Right renal cortex interstitium (tissue), 3 donors: Measurements from ENCODE around the gene TMEM203. TPM values are rescaled to one million over a fixed set of nuclear protein-coding genes. Genes with fewer than 3 reads are reported as not detected.

Experiments
- polyA plus RNA-seq, 3 donors: library from polyadenylated mRNA; unstranded; fragments of 120-200 nt; gene quantifications; one replicate each; pipeline ENCODE4 v1.2.1, GENCODE V29; 2013; ENCODE audit not compliant: insufficient read length in 3 of 3

Gene TMEM203
- polyA plus RNA-seq, 3 donors: 39.7 to 44.3 (median 42.6) TPM

Other genes with a start within 250 kb of the TMEM203 start
- gene PTGDS, start 228.1 kb downstream of the TMEM203 start, polyA plus RNA-seq: 10 to 100 TPM; 20.9 to 29.3 (median 25.4) TPM
- under 1 TPM; 0.03 to 0.23 (median 0.12) TPM for gene LCNL1, start 222.7 kb downstream of the TMEM203 start, polyA plus RNA-seq
- 10 to 100 TPM; 22.3 to 27.0 (median 24.4) TPM for gene PAXX, start 213.2 kb downstream of the TMEM203 start, polyA plus RNA-seq
- under 1 TPM in 2 of 3 donors, not detected in 1; 0.36 to 0.38 TPM for gene CLIC3, start 209.1 kb downstream of the TMEM203 start, polyA plus RNA-seq
- 10 to 100 TPM; 42.0 to 49.0 (median 46.3) TPM for gene ABCA2, start 177.4 kb downstream of the TMEM203 start, polyA plus RNA-seq
- gene FUT7, start 173.6 kb downstream of the TMEM203 start, polyA plus RNA-seq: under 1 TPM in 1 of 3 donors, not detected in 2; 0.06 TPM
- 10 to 100 TPM; 16.3 to 20.1 (median 18.7) TPM for gene NPDC1, start 159.5 kb downstream of the TMEM203 start, polyA plus RNA-seq
- gene ENTPD2, start 151.6 kb downstream of the TMEM203 start, polyA plus RNA-seq: 1 to 10 TPM; 2.9 to 3.9 (median 3.3) TPM
- gene SAPCD2, start 135.1 kb downstream of the TMEM203 start, polyA plus RNA-seq: 1 to 10 TPM; 5.4 to 6.2 (median 5.9) TPM
- 1 to 10 TPM; 3.5 to 5.4 (median 3.8) TPM for gene UAP1L1, start 128.1 kb downstream of the TMEM203 start, polyA plus RNA-seq
- 10 to 100 TPM; 43.6 to 48.3 (median 47.0) TPM for gene MAN1B1, start 118.7 kb downstream of the TMEM203 start, polyA plus RNA-seq
- 10 to 100 TPM; 11.8 to 19.8 (median 11.9) TPM for gene DPP7, start 90.9 kb downstream of the TMEM203 start, polyA plus RNA-seq
- not detected for gene GRIN1, start 66.5 kb downstream of the TMEM203 start, polyA plus RNA-seq
- not detected for gene LRRC26, start 35.6 kb downstream of the TMEM203 start, polyA plus RNA-seq
- not detected for gene TMEM210, start 33.6 kb downstream of the TMEM203 start, polyA plus RNA-seq
- gene ANAPC2, start 17.1 kb downstream of the TMEM203 start, polyA plus RNA-seq: 10 to 100 TPM; 29.1 to 34.5 (median 31.9) TPM
- 10 to 100 TPM; 41.4 to 52.2 (median 43.2) TPM for gene SSNA1, start 17.0 kb downstream of the TMEM203 start, polyA plus RNA-seq
- 10 to 100 TPM; 12.8 to 15.5 (median 13.2) TPM for gene TPRN, start 4.9 kb downstream of the TMEM203 start, polyA plus RNA-seq
- 1 to 10 TPM; 7.6 to 8.2 (median 8.2) TPM for gene NDOR1, start 52 bp upstream of the TMEM203 start, polyA plus RNA-seq
- gene RNF208, start 16.6 kb upstream of the TMEM203 start, polyA plus RNA-seq: 1 to 10 TPM; 5.1 to 7.2 (median 5.2) TPM
- gene CYSRT1, start 19.5 kb upstream of the TMEM203 start, polyA plus RNA-seq: 1 to 10 TPM; 3.1 to 6.6 (median 5.6) TPM
- 1 to 10 TPM; 3.0 to 8.0 (median 4.6) TPM for gene RNF224, start 21.9 kb upstream of the TMEM203 start, polyA plus RNA-seq
- 1 to 10 TPM; 2.8 to 6.0 (median 5.2) TPM for gene SLC34A3, start 25.3 kb upstream of the TMEM203 start, polyA plus RNA-seq
- 100 to 1,000 TPM; 332 to 418 (median 352) TPM for gene TUBB4B, start 35.6 kb upstream of the TMEM203 start, polyA plus RNA-seq
- 1 to 10 TPM in 2 of 3 donors, under 1 TPM in 1; 0.75 to 1.6 (median 1.1) TPM for gene STPG3, start 45.6 kb upstream of the TMEM203 start, polyA plus RNA-seq
- 10 to 100 TPM; 45.5 to 54.0 (median 51.3) TPM for gene NELFB, start 49.7 kb upstream of the TMEM203 start, polyA plus RNA-seq
- gene TOR4A, start 72.1 kb upstream of the TMEM203 start, polyA plus RNA-seq: 1 to 10 TPM; 3.7 to 4.3 (median 4.2) TPM
- gene NRARP, start 96.6 kb upstream of the TMEM203 start, polyA plus RNA-seq: 1 to 10 TPM; 5.3 to 7.5 (median 6.4) TPM
- 1 to 10 TPM; 8.7 to 9.2 (median 8.9) TPM for gene EXD3, start 217.5 kb upstream of the TMEM203 start, polyA plus RNA-seq
- 1 to 10 TPM; 3.9 to 4.9 (median 4.8) TPM for gene NOXA1, start 217.7 kb upstream of the TMEM203 start, polyA plus RNA-seq
- under 1 TPM; 0.19 to 0.34 (median 0.25) TPM for gene ENTPD8, start 235.7 kb upstream of the TMEM203 start, polyA plus RNA-seq